OCI-LY3 (cell line): ENCODE results near the gene MACF1.

Source experiments
- EZH2phosphoT487 ChIP-seq: fragments of 200-600 bp; shearing (Covaris generic); IDR thresholded peaks from 2 replicates; pipeline ENCODE4 v1.6.1; 2018; ENCODE audit warnings: antibody characterized with exemption, mixed run types, low read depth
- TF ChIP-seq, protein P1 (sequence below): fragments of 200-600, 300-600 bp; sonication (generic); IDR thresholded peaks from 2 replicates; pipeline ENCODE4 v1.5.1; 2014; ENCODE audit warnings: antibody characterized with exemption, low read length, low read depth

DNA sequence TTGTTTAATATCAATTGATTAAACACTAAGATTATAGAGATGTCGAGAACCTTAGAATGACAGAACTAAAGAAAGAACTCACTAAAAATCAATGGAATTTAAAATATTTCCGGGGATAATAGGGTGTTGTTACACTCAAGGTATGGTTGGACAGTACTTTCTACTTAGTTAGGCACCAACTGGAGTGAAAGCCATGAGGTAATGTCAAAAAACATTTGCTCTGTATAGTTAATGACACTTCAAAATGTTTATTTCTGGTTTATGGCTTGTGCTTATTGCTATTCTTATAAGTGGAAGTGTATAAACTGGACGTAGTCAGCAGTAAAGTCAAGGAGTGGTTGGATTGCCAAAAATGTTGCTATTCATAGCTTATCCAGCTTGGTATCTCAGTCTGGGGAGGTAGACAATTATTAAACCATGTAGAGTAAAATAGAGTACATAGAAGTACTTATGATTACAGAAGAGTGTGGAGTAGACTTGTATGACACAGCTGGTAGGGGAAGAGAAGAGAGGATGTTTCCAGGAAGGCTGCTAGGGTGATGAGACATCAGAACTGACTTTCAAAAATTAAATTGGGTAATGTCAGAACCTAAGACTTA is 230.4 kb downstream of the MACF1 start:
- TF ChIP-seq EZH2phosphoT487: no peak
- TF ChIP-seq, protein P1, sequence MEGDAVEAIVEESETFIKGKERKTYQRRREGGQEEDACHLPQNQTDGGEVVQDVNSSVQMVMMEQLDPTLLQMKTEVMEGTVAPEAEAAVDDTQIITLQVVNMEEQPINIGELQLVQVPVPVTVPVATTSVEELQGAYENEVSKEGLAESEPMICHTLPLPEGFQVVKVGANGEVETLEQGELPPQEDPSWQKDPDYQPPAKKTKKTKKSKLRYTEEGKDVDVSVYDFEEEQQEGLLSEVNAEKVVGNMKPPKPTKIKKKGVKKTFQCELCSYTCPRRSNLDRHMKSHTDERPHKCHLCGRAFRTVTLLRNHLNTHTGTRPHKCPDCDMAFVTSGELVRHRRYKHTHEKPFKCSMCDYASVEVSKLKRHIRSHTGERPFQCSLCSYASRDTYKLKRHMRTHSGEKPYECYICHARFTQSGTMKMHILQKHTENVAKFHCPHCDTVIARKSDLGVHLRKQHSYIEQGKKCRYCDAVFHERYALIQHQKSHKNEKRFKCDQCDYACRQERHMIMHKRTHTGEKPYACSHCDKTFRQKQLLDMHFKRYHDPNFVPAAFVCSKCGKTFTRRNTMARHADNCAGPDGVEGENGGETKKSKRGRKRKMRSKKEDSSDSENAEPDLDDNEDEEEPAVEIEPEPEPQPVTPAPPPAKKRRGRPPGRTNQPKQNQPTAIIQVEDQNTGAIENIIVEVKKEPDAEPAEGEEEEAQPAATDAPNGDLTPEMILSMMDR: no peak
